ENCODE results near the gene CAPZB.

Gene CAPZB

DNA sequence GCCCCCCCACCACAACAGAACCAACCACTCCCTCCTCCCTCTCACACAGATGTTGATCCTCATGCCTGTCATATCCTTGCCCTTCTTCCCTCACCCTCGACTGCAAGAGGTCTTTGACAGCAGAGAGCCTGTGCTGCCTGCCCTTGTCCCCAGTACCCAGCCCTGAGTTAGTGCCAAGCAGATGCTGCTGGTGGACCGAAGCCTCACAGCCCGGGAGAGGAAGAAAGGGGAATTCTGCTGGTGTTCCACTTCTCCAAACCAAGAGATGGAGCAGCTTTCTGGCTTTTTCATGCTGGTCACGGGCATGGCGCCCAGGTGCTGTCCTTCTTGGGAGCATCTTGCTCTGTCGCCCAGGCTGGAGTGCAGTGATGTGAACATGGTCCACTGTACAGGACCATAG, 104.1 kb downstream of the CAPZB start:
- DNase-seq: no peak

DNA sequence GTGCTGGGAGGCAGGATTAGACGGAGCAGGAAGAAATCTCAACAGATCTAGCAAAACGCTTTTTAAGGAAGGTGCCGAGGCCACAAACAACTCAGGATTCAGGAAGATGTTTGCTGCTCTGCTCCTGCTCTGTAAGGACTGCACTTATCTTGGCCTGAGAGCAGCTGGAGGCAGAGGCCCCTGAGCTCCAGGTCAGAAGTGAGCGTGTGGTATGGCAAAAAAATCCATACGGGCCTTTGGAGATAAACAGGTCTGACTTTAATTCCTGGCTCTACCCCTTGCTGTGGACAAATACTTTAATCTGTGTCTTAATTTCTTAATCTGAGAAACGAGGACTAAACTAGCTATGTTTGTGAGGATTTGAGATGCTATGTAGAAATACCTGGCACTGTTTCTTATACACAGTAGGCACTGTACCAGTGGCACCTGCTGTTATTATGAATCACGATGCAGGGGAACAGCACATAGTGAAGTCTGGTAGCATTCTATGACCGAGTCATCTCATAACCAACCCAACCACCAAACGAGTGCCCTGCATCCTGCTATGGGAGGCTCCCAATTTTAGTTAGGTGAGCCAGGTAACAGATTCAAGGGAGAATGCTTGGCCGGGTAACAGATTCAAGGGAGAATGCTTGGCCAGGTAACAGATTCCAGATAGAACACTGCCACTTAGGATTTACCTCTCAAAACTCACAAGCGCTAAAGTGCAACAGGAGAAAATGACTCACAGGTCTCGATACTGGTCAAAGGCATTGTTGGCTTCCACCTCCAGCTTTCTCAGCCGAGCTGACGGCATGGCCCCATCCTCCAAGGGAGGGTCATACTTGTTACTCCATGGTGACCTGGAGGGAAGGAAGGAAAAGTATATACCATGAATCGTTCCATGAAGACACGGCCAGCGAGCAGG, 107.3 kb downstream of the CAPZB start:
- DNase-seq: no peak

DNA sequence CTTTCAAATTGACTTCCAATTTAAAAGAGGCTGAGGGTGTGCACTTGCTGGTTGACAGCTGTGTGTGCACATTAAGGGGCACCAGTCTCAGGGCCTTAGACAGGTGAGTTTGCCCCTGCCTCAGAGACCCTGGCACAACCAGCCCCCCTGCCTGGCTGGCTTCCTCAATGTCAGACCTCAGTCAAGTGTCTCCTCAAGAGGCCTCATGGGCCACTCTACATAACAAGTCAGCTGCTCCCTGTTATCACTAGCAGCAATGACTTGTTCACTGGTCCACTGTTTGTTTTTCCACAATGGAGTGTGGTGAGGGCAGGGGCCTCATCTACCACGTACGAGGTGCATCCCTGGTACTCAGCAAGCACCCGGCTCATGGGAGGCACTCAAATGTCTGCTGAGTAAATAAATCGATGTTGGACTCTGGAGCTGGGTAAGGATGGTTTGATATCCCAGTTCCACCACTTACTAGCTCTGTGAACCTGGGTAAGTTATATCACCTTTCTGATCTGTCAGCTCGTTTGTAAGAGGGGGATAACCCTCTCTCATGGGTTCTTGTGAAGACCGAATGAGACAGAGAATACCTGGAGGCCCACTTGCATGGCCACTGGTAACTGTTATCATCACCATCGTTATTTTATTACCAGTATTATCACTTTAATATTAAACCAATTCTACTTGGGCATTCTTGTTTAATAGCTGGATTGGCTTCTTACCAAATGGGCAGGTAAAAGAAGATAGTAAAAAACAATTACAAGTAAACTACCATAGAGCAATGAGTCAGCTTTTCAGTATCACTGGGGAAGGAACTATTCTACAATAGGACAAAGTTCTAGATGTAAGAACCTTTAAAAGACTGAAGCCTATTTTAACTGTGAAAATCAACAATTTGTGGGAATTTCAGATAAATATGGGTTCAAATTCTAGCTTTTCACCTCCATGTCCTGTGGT, 108.6 kb downstream of the CAPZB start:
- no peak for DNase-seq

DNA sequence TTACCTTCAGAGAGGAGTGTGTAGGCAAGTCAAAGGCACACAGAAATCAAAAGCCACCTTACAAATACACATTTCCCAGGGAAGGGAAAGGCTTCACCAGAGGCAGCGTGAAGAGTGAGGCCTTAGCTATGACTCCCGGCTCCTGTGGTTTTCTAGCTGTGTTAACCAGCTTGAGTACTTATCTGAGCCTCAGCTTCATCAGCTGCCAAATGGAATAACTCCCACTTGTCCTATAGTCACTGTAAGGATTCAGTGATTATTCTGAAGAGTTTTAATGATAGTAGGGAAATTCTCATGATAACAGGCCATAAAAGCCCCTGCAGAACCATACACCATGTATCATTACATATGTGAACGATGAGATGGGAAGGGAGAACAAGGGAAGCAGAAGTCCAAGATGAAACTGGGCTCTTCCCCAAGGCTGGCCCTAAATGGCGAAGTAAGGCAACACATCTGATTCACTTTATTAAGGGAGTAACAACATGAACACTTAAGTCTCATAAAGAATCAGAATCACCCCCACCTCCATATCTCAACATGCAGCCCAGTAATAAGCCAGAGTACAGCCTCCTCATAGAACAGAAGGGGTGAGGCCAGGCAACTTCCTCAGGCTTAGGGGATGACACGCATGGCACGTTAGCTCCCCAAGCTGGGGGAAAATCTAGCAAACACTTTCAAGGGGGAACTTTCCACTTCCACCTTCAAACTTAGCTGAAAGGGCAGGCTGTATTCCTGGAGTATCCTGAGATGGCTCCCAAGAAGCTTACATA, 109.5 kb downstream of the CAPZB start:
- no peak for DNase-seq

DNA sequence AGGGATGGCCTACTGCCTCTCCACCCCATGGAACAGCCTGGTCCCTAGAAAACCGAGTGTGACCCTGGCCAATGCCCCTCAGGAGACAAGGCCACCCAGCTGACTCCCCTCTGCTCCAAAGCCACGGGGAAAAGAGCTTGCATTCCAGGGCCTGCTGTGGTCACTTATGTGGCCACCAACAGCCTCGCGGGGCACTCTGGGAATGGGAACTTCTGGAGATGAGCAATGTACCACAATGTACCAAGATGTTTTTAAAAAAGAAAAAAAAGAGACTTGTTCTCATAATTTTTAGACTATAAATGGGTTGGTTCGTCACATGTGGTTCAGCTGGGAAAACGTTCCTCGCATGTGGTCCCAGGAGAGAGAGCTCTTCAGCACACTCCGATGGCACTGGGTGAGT, 110.4 kb downstream of the CAPZB start:
- no peak for DNase-seq

DNA sequence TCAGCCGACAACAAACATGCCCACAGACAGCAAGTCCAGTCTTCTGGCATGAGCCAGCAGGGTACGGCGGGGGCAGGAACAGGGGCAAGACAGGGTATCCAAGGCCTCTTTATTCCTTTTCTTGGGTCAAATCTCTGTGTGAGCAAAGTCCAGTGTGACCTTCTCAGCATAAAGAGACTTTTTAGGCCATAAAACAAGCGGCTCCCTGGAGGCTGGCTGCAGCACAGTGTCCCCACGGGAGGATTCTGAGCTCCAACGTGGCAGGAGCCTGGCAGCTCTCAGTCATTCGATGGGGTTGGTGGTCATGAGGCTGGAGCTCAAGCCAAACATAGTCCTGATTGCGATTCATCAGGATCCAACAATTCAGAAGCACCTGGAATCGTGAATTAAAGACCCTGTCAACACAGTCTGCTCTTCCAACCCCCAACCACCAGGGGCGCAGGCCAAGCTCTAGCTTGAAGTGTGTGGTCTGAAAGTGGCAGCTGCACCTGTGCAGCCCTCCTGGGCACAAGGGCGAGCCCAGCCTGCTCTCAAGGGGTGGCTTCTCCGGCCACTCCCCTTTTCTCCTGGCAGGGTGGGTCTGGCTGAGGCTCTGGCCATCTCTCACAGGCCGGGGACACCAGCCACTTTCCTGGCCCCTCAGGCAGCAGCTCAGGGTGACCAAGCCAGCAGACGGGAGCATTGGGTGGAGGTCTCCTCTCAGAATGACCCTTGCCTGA, 111.1 kb downstream of the CAPZB start:
- DNase-seq: no peak

DNA sequence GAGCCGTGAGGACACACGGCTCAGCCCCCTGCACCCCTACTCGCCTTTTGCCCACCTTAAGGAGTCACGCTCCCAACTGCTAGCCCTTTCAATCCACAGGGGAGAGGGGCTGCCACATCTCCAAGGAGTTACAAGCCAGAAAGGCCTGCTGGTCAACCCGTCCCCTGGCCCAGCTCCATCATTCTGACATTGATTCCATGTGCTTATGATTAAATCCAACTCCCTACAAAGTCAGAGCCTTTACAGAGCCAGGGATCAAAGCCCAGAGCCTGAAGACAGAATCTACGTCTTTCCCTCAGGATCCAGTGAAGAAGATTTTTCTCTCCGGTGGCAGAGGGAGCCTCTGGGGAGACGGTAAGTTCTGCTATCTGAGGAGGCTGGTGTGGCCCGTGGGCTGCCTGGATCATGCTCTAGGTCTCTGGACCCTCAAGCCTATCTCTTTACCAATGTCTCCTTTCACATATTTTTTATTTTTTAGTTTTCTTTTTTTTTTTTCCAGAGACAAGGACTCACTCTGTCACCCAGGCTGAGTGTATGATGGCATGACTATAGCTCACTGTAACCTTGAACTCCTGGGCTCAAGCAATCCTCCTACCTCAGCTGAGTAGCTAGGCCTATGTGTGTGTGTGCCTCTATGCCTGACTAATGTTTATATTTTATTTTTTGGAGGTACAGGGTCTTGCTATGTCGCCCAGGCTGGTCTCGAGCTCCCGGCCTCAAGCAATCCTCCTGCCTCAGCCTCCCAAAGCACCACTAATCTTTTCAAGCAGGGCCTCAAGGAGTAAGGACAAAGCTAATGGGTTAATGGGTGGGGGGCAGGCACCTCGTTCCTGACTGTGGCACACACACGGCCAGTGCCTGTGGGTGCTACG, 111.9 kb downstream of the CAPZB start:
- no peak for DNase-seq

DNA sequence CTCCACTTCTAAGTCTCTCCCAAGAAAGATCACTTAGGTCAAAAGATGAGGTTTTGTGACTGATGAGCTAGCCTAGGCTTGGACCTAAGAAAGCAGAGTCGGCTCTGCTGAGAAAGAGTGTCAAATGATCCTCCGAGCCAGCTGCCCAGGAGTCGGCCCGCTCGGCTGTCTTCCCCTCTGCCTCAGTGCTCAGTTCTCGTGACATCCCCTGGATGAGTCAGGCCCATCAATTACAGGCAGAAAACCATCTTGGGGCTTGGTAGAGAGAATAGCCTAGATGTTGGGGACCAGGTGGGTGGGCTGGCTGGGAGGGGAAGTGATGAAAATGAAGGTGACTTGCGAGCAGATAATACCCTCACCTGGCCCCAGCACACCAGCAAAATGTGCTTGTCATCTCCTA, 112.7 kb downstream of the CAPZB start:
- no peak for DNase-seq

DNA sequence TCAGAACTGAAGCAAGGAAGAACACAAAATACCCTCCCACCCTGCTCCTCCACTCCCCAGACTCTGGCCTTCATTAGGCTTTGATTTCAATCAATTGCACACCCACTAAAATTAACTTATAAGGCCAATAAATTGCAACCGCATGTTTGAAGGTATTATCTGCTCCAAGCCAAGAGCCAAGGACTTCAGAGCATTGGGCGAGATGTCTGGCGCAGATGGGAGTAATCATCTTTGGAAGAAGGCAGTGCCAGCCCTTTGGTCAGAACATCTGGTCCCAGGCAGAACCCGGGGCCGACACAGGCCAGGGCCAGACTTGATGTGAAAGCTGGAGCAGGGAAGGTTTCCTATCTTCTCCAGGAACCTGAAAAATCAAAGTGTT, 113.2 kb downstream of the CAPZB start:
- no peak for DNase-seq

DNA sequence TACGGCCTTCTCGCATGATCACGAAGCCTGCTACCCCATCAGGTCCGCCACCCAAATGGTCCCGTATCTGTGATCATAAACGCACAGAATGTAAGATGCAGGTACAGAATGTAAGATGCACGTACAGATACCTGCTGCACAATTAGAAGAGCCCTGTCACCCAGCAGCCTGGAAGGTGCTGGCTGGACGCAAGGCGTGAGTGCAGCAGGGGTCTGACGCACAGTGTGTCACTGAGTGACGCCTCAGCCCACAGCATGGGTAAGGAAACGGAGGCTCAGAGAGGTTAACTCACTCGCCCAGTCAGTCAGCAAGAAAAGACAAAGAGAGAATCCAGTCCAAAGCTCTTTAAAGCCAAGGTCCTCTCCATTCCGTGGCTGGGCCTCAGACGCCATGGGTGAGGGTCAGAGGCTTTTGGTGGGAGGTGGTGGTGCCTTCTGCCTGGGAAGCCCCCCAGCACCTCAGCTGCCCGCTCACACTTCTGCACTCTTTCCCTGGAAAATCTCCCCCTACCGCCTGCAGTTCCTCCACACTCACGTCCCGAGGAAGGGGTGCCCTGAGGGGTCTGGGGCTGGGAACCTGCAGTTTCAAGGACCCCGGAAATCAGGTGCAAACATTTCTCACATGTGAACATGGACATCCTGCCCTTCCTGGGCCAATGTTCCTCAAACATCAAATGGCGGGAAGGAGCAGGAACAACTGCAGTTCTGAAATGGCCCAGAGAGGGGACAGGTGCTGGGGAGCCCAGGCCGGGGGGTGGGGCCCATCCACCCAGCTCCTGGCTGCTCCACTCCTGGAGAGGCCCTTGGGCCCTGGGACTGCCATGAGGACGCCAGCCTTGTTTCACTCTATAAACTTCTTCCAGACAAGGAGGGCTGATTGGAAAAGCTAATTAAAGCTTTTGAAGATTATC, 113.9 kb downstream of the CAPZB start:
- no peak for DNase-seq

DNA sequence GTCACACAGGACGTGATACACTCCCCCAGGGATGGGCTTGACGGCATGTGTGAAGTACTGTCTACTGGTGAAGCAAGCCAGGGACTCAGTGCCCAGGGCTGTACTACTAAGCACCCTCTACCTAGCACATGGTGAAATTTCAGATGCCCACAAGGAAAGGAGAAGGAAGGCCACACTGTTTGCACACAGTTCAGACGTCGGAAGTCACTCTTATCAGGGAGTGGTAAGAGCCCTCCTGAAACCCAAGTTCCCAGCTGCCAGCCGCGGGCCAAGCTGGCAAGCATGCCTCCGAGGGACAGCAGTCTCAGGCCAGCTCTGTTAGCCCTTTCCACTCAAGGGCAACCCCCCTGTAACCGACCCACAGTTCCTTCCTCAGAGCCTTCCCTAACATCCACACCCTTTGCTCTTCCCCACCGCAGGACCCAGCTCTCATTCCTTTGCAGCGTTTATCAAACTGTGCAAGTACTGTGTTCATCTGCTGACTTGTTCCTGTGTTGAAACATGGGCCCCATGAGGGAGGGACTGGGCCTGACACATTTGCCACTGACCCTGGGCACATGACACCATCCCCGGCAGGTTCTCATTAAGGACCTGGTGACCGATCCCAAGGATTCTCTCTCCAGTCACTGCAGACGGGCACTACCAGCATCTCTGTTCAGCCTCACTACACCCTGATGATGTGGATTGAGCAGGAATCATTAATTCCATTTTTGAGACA, 114.7 kb downstream of the CAPZB start:
- DNase-seq: no peak

DNA sequence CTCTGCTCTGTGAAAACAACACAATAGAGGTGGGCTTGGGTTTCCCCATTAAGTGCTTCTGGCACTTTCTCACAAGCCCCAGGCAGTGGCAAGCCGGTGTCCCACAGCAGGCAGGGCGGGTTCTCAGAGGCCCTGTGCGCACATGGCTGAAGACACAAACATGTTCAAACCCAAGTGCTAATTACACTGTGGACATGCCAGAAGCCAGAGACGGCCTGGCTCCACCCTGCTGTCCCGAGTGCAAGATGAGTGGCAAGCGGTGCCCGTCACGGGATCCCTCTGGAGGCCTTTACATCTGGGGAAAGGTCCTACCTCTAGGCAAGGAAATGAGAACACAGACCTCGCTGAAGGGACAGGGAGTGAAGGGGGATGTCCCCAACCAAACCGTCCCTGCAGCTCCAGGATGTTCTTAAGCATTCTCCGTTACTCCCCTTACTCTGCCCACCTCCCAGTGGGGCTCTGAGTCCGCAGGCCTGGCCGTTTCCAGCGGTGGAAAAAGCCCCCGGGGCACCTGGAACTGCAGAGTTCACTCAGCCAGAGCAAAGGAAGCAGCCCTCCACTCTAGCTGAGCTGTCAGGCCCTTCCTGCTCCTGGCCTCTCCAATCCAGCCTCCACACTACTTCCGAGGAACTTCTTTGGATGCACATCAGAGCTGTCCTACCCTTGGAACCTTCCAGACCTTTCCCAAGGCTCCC, 115.8 kb downstream of the CAPZB start:
- DNase-seq: no peak

DNA sequence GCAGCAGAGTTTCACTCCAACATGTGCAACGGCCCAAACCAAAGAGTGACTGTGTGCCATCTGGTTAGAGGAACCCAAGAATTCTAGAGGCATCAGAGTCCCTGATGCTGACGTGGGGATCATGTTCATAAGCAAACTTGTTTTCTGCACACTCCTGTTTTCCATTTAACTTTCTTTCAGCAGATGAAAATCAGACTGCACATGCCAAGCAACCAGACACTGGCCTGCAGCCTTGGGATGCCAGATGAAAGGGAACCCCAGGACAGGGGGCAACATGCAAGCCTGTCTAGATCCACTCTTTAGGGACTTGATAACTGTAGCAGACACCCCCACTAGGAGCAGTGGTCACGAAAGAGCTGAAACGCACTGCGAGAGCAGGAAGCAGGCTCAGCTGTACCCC, 116.4 kb downstream of the CAPZB start:
- no peak for DNase-seq

DNA sequence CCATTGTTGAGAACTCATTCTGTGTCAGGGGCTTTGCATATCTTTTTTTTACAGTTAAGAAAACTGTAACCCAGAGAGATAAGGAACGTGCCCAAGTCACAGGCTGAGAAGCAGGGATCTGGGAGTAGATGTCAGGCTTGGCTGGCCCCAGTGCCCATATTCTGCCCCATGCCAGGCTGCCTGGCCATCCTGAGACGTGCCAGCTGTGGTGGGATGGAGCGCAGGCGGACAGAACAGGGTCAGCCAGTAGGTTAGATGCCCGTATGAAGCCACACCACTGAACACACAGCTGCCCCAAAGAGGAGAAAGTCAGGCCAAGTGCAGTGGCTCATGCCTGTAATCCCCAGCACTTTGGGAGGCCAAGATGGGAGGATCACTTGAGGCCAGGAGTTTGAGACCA, 117.3 kb downstream of the CAPZB start:
- no peak for DNase-seq

DNA sequence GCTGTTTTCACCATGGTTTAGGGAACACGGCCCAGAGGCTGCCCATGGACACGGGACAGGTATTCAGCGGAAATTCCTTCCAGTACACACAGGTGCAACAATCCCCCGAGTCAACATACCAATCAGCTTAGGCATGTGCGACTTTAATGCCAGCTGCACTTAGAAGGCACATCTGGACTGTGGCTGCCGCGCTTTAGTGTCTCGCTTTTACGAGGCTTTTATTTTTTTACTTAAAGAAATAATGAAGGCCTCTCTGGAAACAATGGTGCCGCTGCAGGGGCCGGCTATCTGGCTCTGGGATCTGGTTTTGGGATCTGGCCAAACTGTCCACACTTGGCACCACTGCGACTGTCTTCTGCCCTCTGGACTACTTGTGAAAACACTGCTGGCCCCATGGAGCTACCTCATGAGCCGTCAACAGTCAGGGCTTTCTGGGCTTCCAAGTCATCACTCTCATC, 117.7 kb downstream of the CAPZB start:
- no peak for DNase-seq

DNA sequence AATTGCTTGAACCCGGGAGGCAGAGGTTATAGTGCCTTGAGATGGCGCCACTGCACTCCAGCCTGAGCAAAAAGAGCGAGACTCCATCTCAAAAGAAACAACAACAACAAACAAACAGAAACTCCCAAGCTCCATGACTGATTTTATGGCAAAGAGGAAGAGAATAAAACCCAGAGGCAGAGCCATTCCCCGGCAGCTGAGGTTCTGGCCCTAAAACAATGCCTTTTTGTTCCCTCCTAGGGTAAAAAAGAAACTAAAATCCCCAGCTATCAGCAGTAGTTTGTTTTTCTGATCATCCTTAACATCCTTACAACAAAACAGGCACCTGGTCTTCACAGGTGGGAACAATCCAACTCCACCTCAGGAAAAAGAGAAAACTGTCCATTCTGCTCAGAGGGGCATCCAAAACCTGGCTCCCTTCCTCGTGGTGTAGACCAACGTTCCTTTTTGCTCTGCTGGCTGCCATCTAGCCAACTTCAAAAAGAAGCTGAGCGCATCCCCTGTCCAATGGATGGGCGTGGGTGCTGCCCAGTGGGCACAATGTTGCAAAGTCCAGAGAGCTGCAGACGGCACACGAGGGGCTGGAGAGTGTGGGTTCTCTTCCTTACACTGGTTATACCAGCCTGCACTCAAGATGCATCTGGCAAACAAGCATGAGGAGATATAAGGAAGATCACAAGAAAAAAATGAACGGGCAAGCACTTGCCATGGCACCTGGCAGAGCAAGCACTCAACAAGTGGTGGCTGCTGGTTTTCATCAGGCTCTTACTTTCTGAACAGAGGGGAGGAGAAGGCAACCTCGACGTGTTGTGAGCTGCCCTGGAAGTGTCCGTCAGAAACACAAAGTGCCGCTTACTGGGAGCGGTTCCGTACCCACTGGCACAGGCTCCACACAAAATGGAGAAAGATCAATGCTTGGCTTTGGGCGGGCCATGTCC, 118.5 kb downstream of the CAPZB start:
- DNase-seq: no peak

DNA sequence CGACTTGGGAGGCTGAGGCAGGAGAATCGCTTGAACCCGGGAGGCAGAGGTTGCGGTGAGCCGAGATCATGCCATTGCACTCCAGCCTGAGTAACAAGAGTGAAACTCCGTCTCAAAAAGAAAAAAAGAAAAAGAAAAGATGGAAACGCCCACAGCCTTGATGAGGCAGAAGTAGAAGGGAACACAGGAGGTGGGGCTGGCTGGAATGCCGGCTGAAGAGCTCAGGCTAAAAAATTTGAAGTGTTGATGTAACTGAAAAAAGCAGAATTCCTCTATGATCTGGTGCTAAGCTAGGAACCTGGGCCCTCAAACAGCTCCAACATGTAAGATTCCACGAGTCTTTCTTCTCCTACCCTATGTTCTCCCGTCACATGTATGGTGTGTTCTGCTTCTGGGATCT, 119.6 kb downstream of the CAPZB start:
- no peak for DNase-seq
